Endothelial cell of umbilical vein (primary cell): ENCODE results near the gene LTB4R.

Experiments used
- CTCF ChIP-seq, 2 donors: IDR thresholded peaks; 1 replicate in 1 of 2; 2 replicates in 1 of 2; pipeline ENCODE4 v1.5.1; 2011; ENCODE audit warnings: low read length in 2 of 2, mild to moderate bottlenecking in 2 of 2, moderate library complexity in 2 of 2, control low read depth in 1 of 2, inconsistent platforms in 1 of 2, low read depth in 1 of 2; ENCODE audit not compliant: insufficient read depth in 1 of 2; ENCODE audit errors: extremely low read depth in 1 of 2
- EZH2 ChIP-seq: IDR thresholded peaks from 2 replicates; pipeline ENCODE4 v1.6.1; 2012; ENCODE audit warnings: borderline replicate concordance, low read depth, mild to moderate bottlenecking, moderate library complexity, low read length, inconsistent platforms; ENCODE audit not compliant: severe bottlenecking
- FOS ChIP-seq: IDR thresholded peaks from 2 replicates; pipeline ENCODE4 v1.6.1; 2011; ENCODE audit warnings: mild to moderate bottlenecking, low read length, moderate library complexity, borderline replicate concordance; ENCODE audit not compliant: insufficient read depth
- GATA2 ChIP-seq: IDR thresholded peaks from 2 replicates; pipeline ENCODE4 v1.7.0; 2011; ENCODE audit warnings: low read depth, mild to moderate bottlenecking, moderate library complexity, mixed read lengths, low read length; ENCODE audit not compliant: insufficient read length, insufficient read depth
- JUN ChIP-seq: IDR thresholded peaks from 2 replicates; pipeline ENCODE4 v1.6.1; 2011; ENCODE audit warnings: borderline replicate concordance, low read depth; ENCODE audit not compliant: insufficient read length, insufficient read depth
- MAX ChIP-seq: IDR thresholded peaks from 2 replicates; pipeline ENCODE4 v1.6.1; 2011; ENCODE audit not compliant: insufficient read depth, insufficient read length
- MYC ChIP-seq: IDR thresholded peaks from one replicate; pipeline ENCODE4 v1.6.1; 2011; ENCODE audit warnings: mild to moderate bottlenecking, low read depth, low read length
- POLR2A ChIP-seq: IDR thresholded peaks from 2 replicates; pipeline ENCODE4 v1.6.1; 2012; ENCODE audit warnings: low read depth, mild to moderate bottlenecking, control low read depth, low read length
- POLR2AphosphoS5 ChIP-seq: IDR thresholded peaks from 2 replicates; pipeline ENCODE4 v1.6.1; 2012; ENCODE audit warnings: low read depth, mild to moderate bottlenecking, control low read depth, low read length, moderate library complexity; ENCODE audit not compliant: insufficient read depth

GRCh38 chr14:24331731-24332267 lies 20.5 kb downstream of the LTB4R start:
- no peak for TF ChIP-seq MAX
- no peak for TF ChIP-seq CTCF (IDR thresholded peaks at IDR 0.05; ENCODE audit: extremely low read depth in 1 of 2, insufficient read depth in 1 of 2, low read depth in 1 of 2, low read length in 2 of 2)
- TF ChIP-seq POLR2AphosphoS5: no peak
- no peak for TF ChIP-seq EZH2
- no peak for TF ChIP-seq POLR2A
- TF ChIP-seq MYC: no peak
- TF ChIP-seq GATA2: no peak
- no peak for TF ChIP-seq JUN
- TF ChIP-seq FOS: no peak
